ENCODE measurements around the gene TMPRSS6. TPM values are rescaled to one million over a fixed set of nuclear protein-coding genes. Genes with fewer than 3 reads are reported as not detected.

TMPRSS6 gene
- total and polyA plus RNA-seq, 3 donors from 2014 or later = 1.5 to 4.0 (median 3.4) TPM

DNA sequence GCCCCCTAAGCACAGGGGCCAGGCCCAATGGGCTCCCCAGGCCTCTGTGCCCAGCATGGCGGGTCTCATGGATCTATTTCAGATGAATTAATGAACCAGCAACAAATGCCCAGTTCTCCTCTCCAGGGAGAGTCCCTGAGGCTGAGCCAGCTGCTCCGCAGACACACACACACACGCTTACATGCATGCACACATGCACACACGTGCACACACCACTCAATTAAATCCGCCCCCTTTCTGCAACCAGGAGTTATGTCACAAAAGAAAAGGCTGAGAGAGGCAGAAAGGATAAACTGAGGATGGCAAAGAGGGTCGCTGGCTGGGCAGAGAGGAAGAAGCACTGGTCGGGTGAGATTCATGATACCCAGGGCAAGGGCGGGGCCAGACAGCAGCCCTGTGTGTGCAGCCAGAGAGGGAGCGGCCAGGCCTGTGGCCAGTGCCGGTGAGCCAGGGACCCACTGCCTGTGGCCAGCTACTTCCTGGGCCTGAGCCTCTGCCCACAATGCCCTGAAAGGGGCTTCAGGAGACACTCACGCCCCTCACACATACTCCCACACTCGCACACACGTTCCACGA, 20.4 kb upstream of the TMPRSS6 start:
- TF ChIP-seq, protein P1, sequence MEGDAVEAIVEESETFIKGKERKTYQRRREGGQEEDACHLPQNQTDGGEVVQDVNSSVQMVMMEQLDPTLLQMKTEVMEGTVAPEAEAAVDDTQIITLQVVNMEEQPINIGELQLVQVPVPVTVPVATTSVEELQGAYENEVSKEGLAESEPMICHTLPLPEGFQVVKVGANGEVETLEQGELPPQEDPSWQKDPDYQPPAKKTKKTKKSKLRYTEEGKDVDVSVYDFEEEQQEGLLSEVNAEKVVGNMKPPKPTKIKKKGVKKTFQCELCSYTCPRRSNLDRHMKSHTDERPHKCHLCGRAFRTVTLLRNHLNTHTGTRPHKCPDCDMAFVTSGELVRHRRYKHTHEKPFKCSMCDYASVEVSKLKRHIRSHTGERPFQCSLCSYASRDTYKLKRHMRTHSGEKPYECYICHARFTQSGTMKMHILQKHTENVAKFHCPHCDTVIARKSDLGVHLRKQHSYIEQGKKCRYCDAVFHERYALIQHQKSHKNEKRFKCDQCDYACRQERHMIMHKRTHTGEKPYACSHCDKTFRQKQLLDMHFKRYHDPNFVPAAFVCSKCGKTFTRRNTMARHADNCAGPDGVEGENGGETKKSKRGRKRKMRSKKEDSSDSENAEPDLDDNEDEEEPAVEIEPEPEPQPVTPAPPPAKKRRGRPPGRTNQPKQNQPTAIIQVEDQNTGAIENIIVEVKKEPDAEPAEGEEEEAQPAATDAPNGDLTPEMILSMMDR (IDR thresholded peaks at IDR 0.05) = no peak
- no peak for TF ChIP-seq POLR2A (IDR thresholded peaks at IDR 0.05)
- H3K4me1 ChIP-seq = no peaks in the 10 kb centered on the region
- no peak for DNase-seq
- no peak overlapping the region for H3K27ac ChIP-seq
- intact Hi-C loops (cut with DNase I; ENCODE audit: low total_unique reads) = no loop called here
- H3K36me3 ChIP-seq (ENCODE audit: low read depth, missing control alignments) = no peaks in the 10 kb centered on the region
- 82 to 90% methylated on average over 14 of the region's 14 CpGs for WGBS, 2 donors
- no peak overlapping the region for H3K4me3 ChIP-seq
- H3K27me3 ChIP-seq = no peaks in the 10 kb centered on the region
- no peaks in the 10 kb centered on the region for H3K9me3 ChIP-seq

DNA sequence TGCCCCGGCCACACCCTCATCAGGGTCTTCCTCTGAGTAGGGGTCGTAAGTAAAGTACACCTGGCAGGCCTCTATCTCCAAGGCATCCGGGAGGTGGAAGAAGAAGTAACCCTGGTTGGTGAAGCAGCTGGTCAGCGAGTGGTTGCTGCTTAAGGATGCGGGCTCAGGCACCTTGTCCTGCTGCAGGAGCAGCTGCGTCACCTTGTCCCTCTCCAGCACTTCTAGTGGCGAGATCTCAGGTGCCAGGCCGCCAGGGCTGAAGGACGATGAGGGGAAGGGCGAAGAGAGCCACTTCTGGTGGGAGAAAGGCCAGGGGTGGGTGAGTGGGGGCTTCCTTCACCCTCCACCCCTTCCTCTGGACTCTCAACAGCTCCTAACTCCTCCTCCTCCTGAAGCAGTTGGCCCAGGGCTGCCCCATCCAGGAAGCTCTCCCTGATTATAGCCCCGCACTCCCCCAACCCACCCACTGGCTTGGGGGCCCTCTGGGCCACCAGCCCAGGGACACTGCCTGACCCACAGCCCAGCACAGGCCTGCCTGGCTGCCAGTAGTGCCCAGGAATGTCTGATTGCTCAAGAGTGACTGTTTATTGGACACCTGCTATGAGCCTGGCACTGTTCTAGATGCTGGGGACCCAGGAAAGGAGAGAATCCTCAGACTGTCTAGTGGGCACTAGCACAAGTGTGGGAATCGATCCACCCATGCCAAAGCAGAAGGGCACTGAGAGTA, 19.2 kb upstream of the TMPRSS6 start:
- no peak for TF ChIP-seq POLR2A (IDR thresholded peaks at IDR 0.05)
- TF ChIP-seq, protein P1 (IDR thresholded peaks at IDR 0.05) = no peak
- H3K9me3 ChIP-seq = no peaks in the 10 kb centered on the region
- no peak overlapping the region for H3K4me3 ChIP-seq
- no peaks in the 10 kb centered on the region for H3K4me1 ChIP-seq
- DNase-seq = no peak
- H3K27me3 ChIP-seq = no peaks in the 10 kb centered on the region
- H3K27ac ChIP-seq = no peak overlapping the region
- H3K36me3 ChIP-seq (ENCODE audit: low read depth, missing control alignments) = no peaks in the 10 kb centered on the region
- intact Hi-C loops (cut with DNase I; ENCODE audit: low total_unique reads) = no loop called here
- 92 to 95% methylated on average over 3 to 12 of the region's 12 CpGs for WGBS, 2 donors

DNA sequence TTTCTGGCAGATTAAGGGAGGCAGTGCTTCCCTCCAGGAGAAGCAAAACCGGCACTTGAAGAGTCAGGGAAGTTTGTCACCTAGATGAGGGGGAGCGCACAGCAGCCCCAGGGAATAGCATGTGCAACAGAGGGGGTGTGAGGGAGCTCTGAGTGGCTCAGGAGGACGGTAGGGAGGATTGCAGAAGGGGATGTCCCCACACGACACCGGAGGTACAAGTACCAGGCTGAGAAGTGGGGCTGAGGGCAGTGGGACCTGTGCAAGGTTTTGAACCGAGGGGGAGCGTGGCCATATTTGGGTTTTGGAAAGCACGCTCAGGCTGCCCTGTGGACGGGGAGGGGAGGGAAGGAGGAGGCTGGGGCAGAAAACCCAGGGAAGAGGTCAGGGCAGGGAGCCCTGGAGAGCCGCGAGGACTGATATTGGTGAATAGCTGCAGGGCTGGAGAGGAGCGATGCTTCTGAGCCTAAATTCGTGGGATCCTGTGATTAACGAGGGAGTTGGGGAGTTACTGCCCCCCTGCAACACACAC, 17.9 kb upstream of the TMPRSS6 start:
- no peaks in the 10 kb centered on the region for H3K9me3 ChIP-seq
- WGBS, 2 donors = 47 to 53% methylated on average over 14 of the region's 14 CpGs

DNA sequence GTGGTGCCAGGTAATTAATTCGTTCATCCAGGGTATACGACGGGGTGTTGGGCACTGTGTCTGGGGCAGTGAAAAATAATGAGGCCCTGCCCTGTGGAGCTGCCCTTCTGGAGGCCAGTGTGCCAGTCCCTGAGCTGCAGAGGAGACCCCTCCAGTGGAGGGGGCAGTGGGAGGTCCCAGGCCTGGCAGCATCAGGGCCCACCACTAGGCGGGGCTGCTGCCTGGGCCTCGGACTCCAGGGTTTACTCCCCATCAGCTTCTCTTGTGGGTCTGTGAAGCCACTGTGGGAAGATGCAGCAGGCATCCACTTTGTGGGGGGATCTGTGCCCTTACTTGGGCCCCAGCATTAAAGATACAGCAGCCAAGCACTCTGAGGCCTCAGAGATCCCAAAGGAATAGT, 17.4 kb upstream of the TMPRSS6 start:
- no peak overlapping the region for H3K4me3 ChIP-seq
- H3K4me1 ChIP-seq = no peaks in the 10 kb centered on the region
- no peaks in the 10 kb centered on the region for H3K36me3 ChIP-seq (ENCODE audit: low read depth, missing control alignments)
- TF ChIP-seq, protein P1 (IDR thresholded peaks at IDR 0.05) = no peak
- TF ChIP-seq POLR2A (IDR thresholded peaks at IDR 0.05) = no peak
- WGBS, 2 donors = 70 to 76% methylated on average over 2 to 5 of the region's 5 CpGs
- H3K27ac ChIP-seq = no peak overlapping the region
- no peak for DNase-seq
- intact Hi-C loops (cut with DNase I; ENCODE audit: low total_unique reads) = no loop called here
- no peaks in the 10 kb centered on the region for H3K9me3 ChIP-seq
- H3K27me3 ChIP-seq = no peaks in the 10 kb centered on the region

More for the DNA sequence above, 17.9 kb upstream of the TMPRSS6 start:
- H3K27me3 ChIP-seq = no peaks in the 10 kb centered on the region
- H3K4me3 ChIP-seq = no peak overlapping the region
- H3K4me1 ChIP-seq = no peaks in the 10 kb centered on the region
- H3K36me3 ChIP-seq (ENCODE audit: low read depth, missing control alignments) = no peaks in the 10 kb centered on the region
- intact Hi-C loops (cut with DNase I; ENCODE audit: low total_unique reads) = no loop called here
- H3K27ac ChIP-seq = no peak overlapping the region
- TF ChIP-seq, protein P1 (IDR thresholded peaks at IDR 0.05) = no peak
- no peak for TF ChIP-seq POLR2A (IDR thresholded peaks at IDR 0.05)
- DNase-seq = no peak

Data from testis (tissue), 3 donors.